B cell (primary cell): Measurements from ENCODE around the gene SYN1. TPM values are rescaled to one million over a fixed set of nuclear protein-coding genes. Genes with fewer than 3 reads are reported as not detected.

Experiments
- ATAC-seq: fragments of 200-7000 bp; cut with Tn5 transposase; one replicate; pipeline ENCODE4 v1.10.0; 2021; ENCODE audit warnings: low read depth, mild to moderate bottlenecking, moderate number of reproducible peaks, moderate library complexity
- CTCF ChIA-PET: fragments of 350-600 bp; sonication (Branson Sonifier 250); formaldehyde crosslinking; loops from one replicate; lab custom pipeline; 2021; ENCODE audit warnings: antibody characterized with exemption, inconsistent platforms; lab: Charles Lee
- POLR2A ChIA-PET: fragments of 350-600 bp; sonication (Branson Sonifier 250); formaldehyde crosslinking; loops from one replicate; lab custom pipeline; 2021; ENCODE audit warnings: antibody characterized with exemption; lab: Charles Lee
- DNase-seq: peaks from one replicate; pipeline ENCODE4 v3.0.0; 2013
- H2AFZ ChIP-seq: 2 replicates; pipeline ENCODE4 v1.6.1; 2012; ENCODE audit warnings: mild to moderate bottlenecking, low read depth, low read length; ENCODE audit not compliant: insufficient read depth, poor library complexity, severe bottlenecking
- H3K27ac ChIP-seq, 2 donors: 1 replicate in 1 of 2; 2 replicates in 1 of 2; pipeline ENCODE4 v1.5.1; 2012 to 2013; ENCODE audit warnings: low read length in 2 of 2, mild to moderate bottlenecking in 2 of 2, moderate library complexity in 1 of 2
- H3K27me3 ChIP-seq, 4 experiments: fragments of 200-600 bp in 1 of 4; sonication (generic) in 1 of 4; replicated peaks in 1 of 4; 1 replicate in 2 of 4; 2 replicates in 2 of 4; pipeline versions ENCODE4 v1.6.1 to v1.7.0; 2013 to 2016; ENCODE audit warnings: low read length in 3 of 4, mild to moderate bottlenecking in 2 of 4, mixed read lengths in 1 of 4, moderate library complexity in 1 of 4; ENCODE audit not compliant: insufficient read depth in 4 of 4, control insufficient read depth in 3 of 4; ENCODE audit errors: control extremely low read depth in 1 of 4
- H3K36me3 ChIP-seq, 2 experiments: replicated peaks in 1 of 2; 1 replicate in 1 of 2; 2 replicates in 1 of 2; pipeline versions ENCODE4 v1.6.1 to v1.7.1; 2013; ENCODE audit warnings: low read length in 1 of 2; ENCODE audit not compliant: insufficient read depth in 2 of 2, control insufficient read depth in 1 of 2; ENCODE audit errors: control extremely low read depth in 1 of 2, extremely low read depth in 1 of 2
- H3K4me1 ChIP-seq, 2 donors: fragments of 200-600 bp in 1 of 2; sonication (generic) in 1 of 2; 1 replicate in 1 of 2; 2 replicates in 1 of 2; pipeline versions ENCODE4 v1.5.1 to v1.6.1; 2013 to 2017; ENCODE audit warnings: low read length in 2 of 2; ENCODE audit not compliant: control insufficient read depth in 2 of 2, insufficient read depth in 2 of 2
- H3K4me2 ChIP-seq: replicated peaks from 2 replicates; pipeline ENCODE3; 2012; ENCODE audit warnings: mild to moderate bottlenecking, low read depth, low read length; ENCODE audit not compliant: poor library complexity, severe bottlenecking
- H3K4me3 ChIP-seq, 5 experiments: fragments of 200-600 bp in 1 of 5; sonication (generic) in 1 of 5; 1 replicate in 3 of 5; 2 replicates in 2 of 5; pipeline versions ENCODE4 v1.5.1 to v1.7.0; 2011 to 2016; ENCODE audit warnings: low read length in 4 of 5, mild to moderate bottlenecking in 4 of 5, low read depth in 2 of 5, control low read depth in 1 of 5, moderate library complexity in 1 of 5; ENCODE audit not compliant: insufficient read depth in 1 of 5; ENCODE audit errors: control extremely low read depth in 1 of 5, extremely low read depth in 1 of 5
- H3K79me2 ChIP-seq: fragments of 200-600 bp; sonication (generic); one replicate; pipeline ENCODE4 v1.6.0; 2016; ENCODE audit warnings: low read length; ENCODE audit not compliant: control insufficient read depth, insufficient read depth
- H3K9ac ChIP-seq: fragments of 200-600 bp; sonication (generic); 2 replicates; pipeline ENCODE4 v1.6.1; 2017; ENCODE audit warnings: mild to moderate bottlenecking, low read length, moderate library complexity
- H3K9me3 ChIP-seq, 3 donors: one replicate each; pipeline versions ENCODE4 v1.6.1 to v1.7.1; 2013; ENCODE audit warnings: low read length in 2 of 3; ENCODE audit not compliant: control insufficient read depth in 2 of 3, insufficient read depth in 1 of 3; ENCODE audit errors: control extremely low read depth in 1 of 3
- H4K20me1 ChIP-seq: 2 replicates; pipeline ENCODE4 v1.6.0; 2012; ENCODE audit warnings: mild to moderate bottlenecking, low read length; ENCODE audit not compliant: insufficient read depth, control insufficient read depth, poor library complexity, severe bottlenecking
- H3K27ac Mint-ChIP-seq: one replicate; pipeline ENCODE4 v1.8.0; 2021; ENCODE audit warnings: mixed read lengths
- H3K27me3 Mint-ChIP-seq: one replicate; pipeline ENCODE4 v1.8.0; 2021; ENCODE audit warnings: mixed read lengths
- H3K4me1 Mint-ChIP-seq: one replicate; pipeline ENCODE4 v1.8.0; 2021; ENCODE audit warnings: mixed read lengths
- H3K4me3 Mint-ChIP-seq: one replicate; pipeline ENCODE4 v1.8.0; 2021; ENCODE audit warnings: mixed read lengths
- H3K9me3 Mint-ChIP-seq: one replicate; pipeline ENCODE4 v1.8.0; 2022; ENCODE audit warnings: mixed read lengths; ENCODE audit not compliant: insufficient read depth
- CTCF ChIP-seq: fragments of 200-600 bp; IDR thresholded peaks from one replicate; pipeline ENCODE4 v1.8.0; 2022; ENCODE audit warnings: antibody characterized with exemption, mild to moderate bottlenecking
- EZH2 ChIP-seq: IDR thresholded peaks from 2 replicates; pipeline ENCODE4 v1.6.1; 2012; ENCODE audit warnings: borderline replicate concordance, low read depth, mild to moderate bottlenecking, moderate library complexity, low read length; ENCODE audit not compliant: insufficient read depth, poor library complexity, severe bottlenecking
- WGBS: methylation state at CpG from one replicate; pipeline ENCODE4 v1.1.5; 2013; ENCODE audit warnings: missing lambda C conversion rate; ENCODE audit not compliant: insufficient coverage; 5-methylcytosine and 5-hydroxymethylcytosine counted together
- intact Hi-C: fragments of 100-400 bp; cut with micrococcal nuclease; formaldehyde crosslinking; loops from one replicate; pipeline ENCODE4 v1.10.0; 2022
- polyA plus RNA-seq: library from polyadenylated mRNA; depleted of rRNA; stranded (reverse); fragments of >200 nt; gene quantifications from 2 replicates; pipeline ENCODE4 v1.2.3, GENCODE V29; 2012
- total RNA-seq, 2 donors: library from RNA; stranded (reverse); fragments of 120-200 nt in 1 of 2; gene quantifications; 1 replicate in 1 of 2; 2 replicates in 1 of 2; pipeline versions ENCODE4 v1.2.3 to v1.2.4, GENCODE V29; 2013 to 2022

The SYN1 gene
- total and polyA plus RNA-seq, 2 donors (not counting 1 experiment from before 2014, with no cell fraction given): not detected

GRCh38 chrX:47628982-47629381 lies 9.3 kb upstream of the SYN1 start:
- POLR2A ChIA-PET: no interaction called here
- Mint-ChIP-seq H3K27ac (no peak overlapping the region), H3K4me3 (no peak overlapping the region), H3K9me3 (no peaks in the 10 kb centered on the region), H3K4me1 (peaks cover 20% of the 10 kb centered on the region), H3K27me3 (peaks cover 8% of the 10 kb centered on the region)
- H3K9ac ChIP-seq: no peak overlapping the region
- WGBS: no CpG with 5 or more reads among the region's 1 CpG
- peak overlapping the region in 1 of 5 experiments; percentile 12 for H3K4me3 ChIP-seq
- intact Hi-C loops: no loop called here
- DNase-seq (no peak), ATAC-seq (peak; percentile 24)
- H3K4me1 ChIP-seq: peaks cover 7 to 13% of the 10 kb centered on the region in 2 donors
- H4K20me1 ChIP-seq: no peaks in the 10 kb centered on the region
- no peak overlapping the region for H3K4me2 ChIP-seq
- no peaks in the 10 kb centered on the region for H3K9me3 ChIP-seq
- CTCF ChIA-PET: interaction anchor here (0.6 to 1.0 kb wide), 2 partner anchors 68 to 1027 kb away, joined by 3 read pairs; partner anchors contain the start of gene ARAF
- H3K27me3 ChIP-seq: peaks cover 0 to 3% (median 0%) of the 10 kb centered on the region in 4 experiments
- H3K79me2 ChIP-seq: no peaks in the 10 kb centered on the region
- H2AFZ ChIP-seq: no peak overlapping the region
- TF ChIP-seq CTCF (no peak), EZH2 (no peak)
- no peaks in the 10 kb centered on the region for H3K36me3 ChIP-seq
- H3K27ac ChIP-seq: no peak overlapping the region

GRCh38 chrX:47625365-47625764 lies 5.7 kb upstream of the SYN1 start:
- H2AFZ ChIP-seq: no peak overlapping the region
- ChIA-PET CTCF (no interaction called here), POLR2A (no interaction called here)
- no peak for ATAC-seq
- H3K79me2 ChIP-seq: no peaks in the 10 kb centered on the region
- H3K4me2 ChIP-seq: no peak overlapping the region
- no peaks in the 10 kb centered on the region for H3K9me3 ChIP-seq
- H3K27ac ChIP-seq: no peak overlapping the region
- H3K4me1 Mint-ChIP-seq: peaks cover 27% of the 10 kb centered on the region
- no peaks in the 10 kb centered on the region for H4K20me1 ChIP-seq
- 80% methylated on average over 1 of the region's 2 CpGs for WGBS
- H3K27me3 Mint-ChIP-seq: peaks cover 21% of the 10 kb centered on the region
- no peak overlapping the region for H3K27ac Mint-ChIP-seq
- TF ChIP-seq EZH2: no peak
- TF ChIP-seq CTCF: no peak
- no peak for DNase-seq
- H3K9me3 Mint-ChIP-seq: no peaks in the 10 kb centered on the region
- peaks cover 0 to 21% (median 0%) of the 10 kb centered on the region in 4 experiments for H3K27me3 ChIP-seq
- H3K36me3 ChIP-seq: no peaks in the 10 kb centered on the region
- intact Hi-C loops: no loop called here
- no peak overlapping the region for H3K4me3 Mint-ChIP-seq
- H3K4me1 ChIP-seq: peaks cover 11 to 18% of the 10 kb centered on the region in 2 donors
- H3K4me3 ChIP-seq: no peak overlapping the region
- H3K9ac ChIP-seq: no peak overlapping the region
